Measurements from ENCODE around the gene FTCD. TPM values are rescaled to one million over a fixed set of nuclear protein-coding genes. Genes with fewer than 3 reads are reported as not detected.

The FTCD gene
- total RNA-seq, 8 experiments from 2014 or later = 0.29 to 4.0 (median 1.1) TPM; not detected in 3

- Histone ChIP-seq H3K4me1 (replicated peaks in 1 of 2) (no peaks in the 10 kb centered on the region), H3K4me3 (no peak overlapping the region), H3K27ac (no peak overlapping the region)
- in situ Hi-C loops (cut with MboI; ENCODE audit: low pct_unique_long_range_greater_than_20kb in 2 of 9, low sequenced_read_pairs in 9 of 9, unreplicated experiment in 9 of 9) = no loop called here
- 22 to 94% (median 83%) methylated on average over 1 to 8 of the region's 27 CpGs; no CpG with 5 or more reads in 4 of the 10 experiments for WGBS, 10 experiments
- ATAC-seq (replicated peaks in 6 of 8) = no peak
Measured at GRCh38 chr21:46129846-46130651, 25.3 kb downstream of the FTCD start.

GRCh38 chr21:46128933-46129571 lies 26.3 kb downstream of the FTCD start:
- WGBS, 10 experiments = 67 to 100% (median 91%) methylated on average over 1 to 19 of the region's 45 CpGs; no CpG with 5 or more reads in 6 of the 10 experiments
- in situ Hi-C loops (cut with MboI; ENCODE audit: low pct_unique_long_range_greater_than_20kb in 2 of 9, low sequenced_read_pairs in 9 of 9, unreplicated experiment in 9 of 9) = no loop called here
- ATAC-seq (replicated peaks in 6 of 8) = no peak
- Histone ChIP-seq H3K27ac (no peak overlapping the region), H3K4me3 (no peak overlapping the region), H3K4me1 (replicated peaks in 1 of 2) (no peaks in the 10 kb centered on the region)

DNA sequence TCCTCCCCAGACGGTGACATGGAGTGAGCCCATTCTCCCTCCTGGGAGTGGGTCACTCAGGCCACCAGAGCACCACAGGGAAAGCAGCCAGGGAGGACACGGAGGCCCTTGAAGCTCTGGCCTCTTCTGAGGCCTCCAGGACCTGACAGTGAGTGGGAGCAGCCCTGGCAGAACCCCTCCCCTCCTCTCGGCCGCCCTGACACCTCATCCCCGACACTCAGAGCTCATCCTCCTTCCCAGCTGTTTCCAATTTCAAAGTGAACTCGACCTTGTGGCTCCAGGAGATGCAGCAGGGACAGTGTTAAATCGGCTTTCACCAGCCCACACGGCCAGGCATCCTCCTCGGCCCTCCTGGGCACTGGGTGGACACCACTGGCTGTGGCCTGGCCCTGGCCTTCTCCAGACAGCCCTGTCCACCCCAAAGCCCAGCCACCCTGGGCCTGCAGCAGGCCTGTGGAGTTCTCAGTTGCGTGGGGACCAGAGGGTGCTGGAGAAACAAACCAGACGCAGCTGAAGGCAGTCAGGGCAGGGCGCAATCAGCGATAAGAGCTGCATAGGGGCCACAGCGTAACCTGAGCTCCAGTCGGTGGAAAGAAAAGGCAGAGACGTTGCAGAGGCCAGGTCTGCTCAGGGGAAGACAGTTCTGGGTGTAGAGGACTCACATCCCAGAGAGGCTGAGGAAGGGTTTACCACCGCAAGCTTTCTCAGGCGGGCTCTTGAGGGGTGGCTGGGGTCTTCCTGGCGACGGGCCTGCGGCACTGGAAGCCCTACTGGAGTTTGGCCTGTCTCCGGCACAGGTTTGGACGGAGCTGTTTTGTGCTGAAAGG lies 27.1 kb downstream of the FTCD start:
- in situ Hi-C loops (cut with MboI; ENCODE audit: low pct_unique_long_range_greater_than_20kb in 2 of 9, low sequenced_read_pairs in 9 of 9, unreplicated experiment in 9 of 9) = no loop called here
- 54 to 85% (median 76%) methylated on average over 2 to 13 of the region's 23 CpGs; no CpG with 5 or more reads in 5 of the 10 experiments for WGBS, 10 experiments
- no peak for ATAC-seq (replicated peaks in 6 of 8)
- no peak overlapping the region for H3K4me3 ChIP-seq
- no peaks in the 10 kb centered on the region for H3K4me1 ChIP-seq (replicated peaks in 1 of 2)
- no peak overlapping the region for H3K27ac ChIP-seq

GRCh38 chr21:46127239-46128105 lies 27.9 kb downstream of the FTCD start:
- 68 to 100% (median 96%) methylated on average over 2 to 14 of the region's 40 CpGs; no CpG with 5 or more reads in 4 of the 10 experiments for WGBS, 10 experiments
- ATAC-seq (replicated peaks in 6 of 8) = no peak
- in situ Hi-C loops (cut with MboI; ENCODE audit: low pct_unique_long_range_greater_than_20kb in 2 of 9, low sequenced_read_pairs in 9 of 9, unreplicated experiment in 9 of 9) = no loop called here
- Histone ChIP-seq H3K4me3 (no peak overlapping the region), H3K27ac (no peak overlapping the region), H3K4me1 (replicated peaks in 1 of 2) (no peaks in the 10 kb centered on the region)

DNA sequence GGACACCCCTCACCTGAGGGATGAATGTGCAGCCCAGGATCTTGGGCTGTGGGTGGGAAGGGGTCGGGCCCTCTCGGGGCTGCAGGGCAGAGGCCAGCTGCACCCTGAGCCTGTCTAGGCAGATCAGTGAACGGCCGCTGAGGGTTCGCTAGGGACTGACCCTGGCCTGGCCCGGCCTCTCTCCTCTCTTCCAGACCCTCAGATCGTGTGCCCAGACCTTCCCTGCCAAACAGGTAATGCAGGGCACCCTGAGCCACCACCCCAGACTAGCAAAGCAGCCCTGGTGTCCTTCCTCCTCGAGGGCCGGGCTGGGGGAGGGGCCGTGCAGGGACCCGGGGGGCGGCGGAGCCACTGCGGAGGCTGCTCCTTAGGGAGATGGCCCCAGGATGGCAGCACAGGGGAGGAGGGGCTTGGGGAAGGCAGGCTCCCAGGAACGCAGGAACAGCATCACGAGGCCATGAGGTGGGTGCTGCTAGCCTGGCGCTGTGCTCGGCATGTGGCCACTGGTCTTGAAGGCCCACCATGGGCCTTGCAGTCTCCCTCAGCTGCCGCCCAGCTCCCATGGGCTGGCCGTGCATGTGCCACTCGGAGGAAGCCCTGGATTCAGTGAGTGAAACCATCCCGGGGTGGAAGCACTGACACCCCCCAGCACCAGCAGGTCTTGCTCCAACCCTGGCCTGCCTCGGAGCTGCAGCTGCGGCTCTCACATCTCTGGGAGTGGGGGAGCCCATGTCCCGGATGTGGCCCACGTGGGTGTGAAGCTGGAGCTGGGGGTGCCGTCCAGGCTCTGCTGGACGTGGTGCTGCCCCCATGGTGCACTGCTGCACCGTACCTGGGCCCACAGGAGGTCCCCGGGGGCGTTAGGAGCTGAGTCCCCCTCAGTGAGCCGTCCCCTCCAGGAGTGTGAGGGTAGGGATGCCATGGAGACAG lies 28.8 kb downstream of the FTCD start:
- Histone ChIP-seq H3K4me3 (no peak overlapping the region), H3K27ac (no peak overlapping the region), H3K4me1 (replicated peaks in 1 of 2) (no peaks in the 10 kb centered on the region)
- WGBS, 10 experiments = 70 to 100% (median 81%) methylated on average over 2 to 7 of the region's 32 CpGs; no CpG with 5 or more reads in 7 of the 10 experiments
- ATAC-seq (replicated peaks in 6 of 8) = peak in 1 of 8 experiments; percentile 9
- in situ Hi-C loops (cut with MboI; ENCODE audit: low pct_unique_long_range_greater_than_20kb in 2 of 9, low sequenced_read_pairs in 9 of 9, unreplicated experiment in 9 of 9) = no loop called here

GRCh38 chr21:46125846-46126301 lies 29.5 kb downstream of the FTCD start:
- ATAC-seq (replicated peaks in 6 of 8) = no peak
- 60 to 96% (median 92%) methylated on average over 2 to 16 of the region's 47 CpGs; no CpG with 5 or more reads in 3 of the 10 experiments for WGBS, 10 experiments
- Histone ChIP-seq H3K27ac (no peak overlapping the region), H3K4me3 (no peak overlapping the region), H3K4me1 (replicated peaks in 1 of 2) (no peaks in the 10 kb centered on the region)
- in situ Hi-C loops (cut with MboI; ENCODE audit: low pct_unique_long_range_greater_than_20kb in 2 of 9, low sequenced_read_pairs in 9 of 9, unreplicated experiment in 9 of 9) = no loop called here

GRCh38 chr21:46124926-46125845 lies 30.2 kb downstream of the FTCD start:
- in situ Hi-C loops (cut with MboI; ENCODE audit: low pct_unique_long_range_greater_than_20kb in 2 of 9, low sequenced_read_pairs in 9 of 9, unreplicated experiment in 9 of 9) = no loop called here
- 80% methylated on average over 1 of the region's 49 CpGs; no CpG with 5 or more reads in 9 of the 10 experiments for WGBS, 10 experiments
- no peak for ATAC-seq (replicated peaks in 6 of 8)

GRCh38 chr21:46124083-46124925 lies 31.1 kb downstream of the FTCD start:
- in situ Hi-C loops (cut with MboI; ENCODE audit: low pct_unique_long_range_greater_than_20kb in 2 of 9, low sequenced_read_pairs in 9 of 9, unreplicated experiment in 9 of 9) = no loop called here
- WGBS, 10 experiments = 50 to 100% (median 70%) methylated on average over 1 to 2 of the region's 16 CpGs; no CpG with 5 or more reads in 7 of the 10 experiments
- Histone ChIP-seq H3K27ac (no peak overlapping the region), H3K4me1 (replicated peaks in 1 of 2) (no peaks in the 10 kb centered on the region), H3K4me3 (no peak overlapping the region)
- ATAC-seq (replicated peaks in 6 of 8) = no peak

More at GRCh38 chr21:46124926-46125845, 30.2 kb downstream of the FTCD start:
- H3K4me1 ChIP-seq (replicated peaks in 1 of 2) = no peaks in the 10 kb centered on the region
- H3K27ac ChIP-seq = no peak overlapping the region
- H3K4me3 ChIP-seq = no peak overlapping the region

DNA sequence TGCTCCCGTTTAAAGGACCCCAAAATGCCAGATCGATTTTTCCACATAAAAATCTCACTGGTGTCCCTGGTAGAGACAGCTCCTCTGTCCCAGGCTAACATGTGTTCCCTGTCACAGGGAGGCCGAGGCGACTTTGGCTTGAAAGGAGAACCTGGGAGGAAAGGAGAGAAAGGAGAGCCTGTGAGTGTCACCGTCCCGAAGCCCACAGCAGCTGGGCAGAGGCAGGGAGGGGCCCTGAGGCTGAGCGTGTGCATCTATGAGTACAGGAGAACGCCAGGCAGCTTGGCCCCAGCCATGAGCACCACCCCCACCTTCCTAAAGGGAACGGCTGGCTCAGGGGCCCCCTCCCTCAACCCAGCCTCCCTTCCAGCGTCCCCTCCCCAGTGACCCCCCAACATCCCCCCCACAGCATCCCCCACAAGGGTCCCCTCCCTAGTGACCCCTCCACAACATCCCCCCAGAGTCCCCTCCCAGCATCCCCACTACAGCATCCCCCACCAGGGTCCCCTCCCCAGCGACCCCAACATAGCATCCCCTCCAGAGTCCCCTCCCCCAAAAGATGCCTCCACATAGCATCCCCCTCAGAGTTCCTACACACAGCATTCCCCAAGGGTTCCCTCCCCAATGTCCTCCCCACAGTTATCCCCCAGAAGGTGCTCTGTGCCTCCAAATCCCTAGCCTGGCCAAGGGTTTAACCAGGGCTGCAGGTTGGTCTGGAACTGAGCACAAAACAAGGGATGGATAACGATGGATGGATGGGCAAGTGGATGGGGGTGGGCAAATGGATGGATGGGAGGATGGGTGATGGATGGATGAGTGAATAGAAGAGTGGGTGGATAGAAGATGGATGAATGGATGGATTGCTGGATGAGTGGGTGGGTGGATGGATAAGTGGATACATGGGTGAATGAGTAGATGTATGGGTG lies 32.4 kb downstream of the FTCD start:
- no peak for ATAC-seq (replicated peaks in 6 of 8)
- in situ Hi-C loops (cut with MboI; ENCODE audit: low pct_unique_long_range_greater_than_20kb in 2 of 9, low sequenced_read_pairs in 9 of 9, unreplicated experiment in 9 of 9) = no loop called here
- Histone ChIP-seq H3K27ac (no peak overlapping the region), H3K4me3 (no peak overlapping the region), H3K4me1 (replicated peaks in 1 of 2) (no peaks in the 10 kb centered on the region)
- WGBS, 10 experiments = 0 to 91% (median 76%) methylated on average over 1 to 4 of the region's 12 CpGs; no CpG with 5 or more reads in 5 of the 10 experiments

All from motor neuron (in vitro differentiated cells).